SK-N-MC (cell line): Measurements from ENCODE around the gene AAGAB.

ENCODE experiments used
- EZH2 ChIP-seq: fragments of 200-600 bp; sonication (generic); IDR thresholded peaks from one replicate; pipeline ENCODE4 v1.6.1; 2017; ENCODE audit warnings: antibody characterized with exemption
- POLR2AphosphoS5 ChIP-seq: IDR thresholded peaks from 2 replicates; pipeline ENCODE4 v1.6.1; 2012; ENCODE audit warnings: mild to moderate bottlenecking, low read depth, low read length, borderline replicate concordance

GRCh38 chr15:67215102-67215501 lies 39.4 kb downstream of the AAGAB start:
- TF ChIP-seq EZH2 (no peak), POLR2AphosphoS5 (no peak)
